Keratinocyte (primary cell): ENCODE results near the gene EXOSC5. TPM values are rescaled to one million over a fixed set of nuclear protein-coding genes. Genes with fewer than 3 reads are reported as not detected.
A peak's percentile ranks its signal among the peaks of the same experiment; 100 is the strongest.
"Not testable (repeated sequence)": the region's sequence is repeated elsewhere in the genome, so short reads cannot be mapped to it uniquely, and the experiment has no call there.

Experiments
- DNase-seq: peaks from one replicate; pipeline ENCODE4 v3.0.0-alpha.2; 2011; ENCODE audit warnings: low read depth, missing footprints, low spot score
- FAIRE-seq: peaks from 2 replicates; lab custom pipeline; 2011; peaks lifted over from hg19 to GRCh38; lab: Jason Lieb, UNC
- H2AFZ ChIP-seq: 2 replicates; pipeline ENCODE4 v1.6.0; 2012; ENCODE audit warnings: low read length, control low read depth, inconsistent platforms; ENCODE audit not compliant: control insufficient read depth
- H3K27ac ChIP-seq: 2 replicates; pipeline ENCODE4 v1.5.1; 2011; ENCODE audit warnings: low read length; ENCODE audit not compliant: control insufficient read depth, insufficient read depth
- H3K27me3 ChIP-seq: 3 replicates; pipeline ENCODE4 v1.6.0; 2011; ENCODE audit warnings: low read length; ENCODE audit not compliant: control insufficient read depth, insufficient read depth; ENCODE audit errors: extremely low read depth
- H3K36me3 ChIP-seq, 2 experiments: 2 replicates in 1 of 2; 3 replicates in 1 of 2; pipeline ENCODE4 v1.5.1; 2011; ENCODE audit warnings: low read length in 2 of 2, mild to moderate bottlenecking in 1 of 2; ENCODE audit not compliant: control insufficient read depth in 2 of 2, insufficient read depth in 2 of 2; ENCODE audit errors: extremely low read depth in 1 of 2
- H3K4me1 ChIP-seq: 3 replicates; pipeline ENCODE4 v1.5.1; 2011; ENCODE audit warnings: low read length; ENCODE audit not compliant: control insufficient read depth, insufficient read depth; ENCODE audit errors: extremely low read depth
- H3K4me2 ChIP-seq: 3 replicates; pipeline ENCODE4 v1.6.0; 2011; ENCODE audit warnings: low read depth, low read length; ENCODE audit not compliant: control insufficient read depth, insufficient read depth; ENCODE audit errors: extremely low read depth
- H3K4me3 ChIP-seq, 3 experiments: fragments of 200-600 bp in 1 of 3; sonication (generic) in 1 of 3; 2 replicates in 2 of 3; 3 replicates in 1 of 3; pipeline ENCODE4 v1.5.1; 2011 to 2016; ENCODE audit warnings: low read length in 3 of 3, mild to moderate bottlenecking in 3 of 3, control low read depth in 2 of 3, inconsistent platforms in 1 of 3, low read depth in 1 of 3, mixed read lengths in 1 of 3, mixed run types in 1 of 3, moderate library complexity in 1 of 3; ENCODE audit not compliant: control insufficient read depth in 2 of 3, insufficient read depth in 2 of 3; ENCODE audit errors: extremely low read depth in 1 of 3
- H3K79me2 ChIP-seq: 2 replicates; pipeline ENCODE4 v1.6.0; 2012; ENCODE audit warnings: low read length; ENCODE audit not compliant: control insufficient read depth, insufficient read depth
- H3K9ac ChIP-seq: 3 replicates; pipeline ENCODE4 v1.6.0; 2011; ENCODE audit warnings: low read length; ENCODE audit not compliant: control insufficient read depth, insufficient read depth; ENCODE audit errors: extremely low read depth
- H3K9me1 ChIP-seq: 3 replicates; pipeline ENCODE4 v1.6.0; 2011; ENCODE audit warnings: low read length; ENCODE audit not compliant: control insufficient read depth, insufficient read depth; ENCODE audit errors: extremely low read depth
- H3K9me3 ChIP-seq: 2 replicates; pipeline ENCODE4 v1.5.1; 2012; ENCODE audit warnings: low read depth, low read length; ENCODE audit not compliant: control insufficient read depth
- H4K20me1 ChIP-seq: 3 replicates; pipeline ENCODE4 v1.6.0; 2011; ENCODE audit warnings: low read length; ENCODE audit not compliant: control insufficient read depth, insufficient read depth; ENCODE audit errors: extremely low read depth
- EZH2 ChIP-seq: IDR thresholded peaks from one replicate; pipeline ENCODE4 v1.6.1; 2012; ENCODE audit warnings: inconsistent platforms, mild to moderate bottlenecking, low read length, moderate library complexity
- dilution Hi-C: fragments of 300-500 bp; cut with MboI; formaldehyde crosslinking; loops from one replicate; pipeline ENCODE4 v1.7.0; 2020; ENCODE audit warnings: low sequenced_read_pairs; ENCODE audit not compliant: extremely low pct_ligation_motif_present
- polyA plus RNA-seq, 5 experiments: library from polyadenylated mRNA; depleted of rRNA in 3 of 5; stranded (reverse) in 3 of 5; stranded (forward) in 1 of 5; unstranded in 1 of 5; fragments of >200 nt; gene quantifications; 1 replicate in 1 of 5; 2 replicates in 3 of 5; 3 replicates in 1 of 5; pipeline versions ENCODE4 v1.2.1 to v1.2.3, GENCODE V29; 2011 to 2012; ENCODE audit warnings: missing spikeins in 2 of 5, low read depth in 1 of 5, low replicate concordance in 1 of 5
- TF ChIP-seq, protein P1 (sequence below), 3 experiments: IDR thresholded peaks in 1 of 3; conservative IDR thresholded peaks in 1 of 3; optimal IDR thresholded peaks in 1 of 3; 2 replicates in 2 of 3; 3 replicates in 1 of 3; pipeline versions ENCODE3 to v1.5.1; 2011; ENCODE audit warnings: low read length in 3 of 3, mild to moderate bottlenecking in 3 of 3, moderate library complexity in 2 of 3, control low read depth in 1 of 3, inconsistent platforms in 1 of 3; ENCODE audit not compliant: insufficient read depth in 2 of 3; ENCODE audit errors: extremely low read depth in 1 of 3

The EXOSC5 gene
- polyA plus RNA-seq, 1 donor (not counting 4 experiments of a cell fraction or from before 2014, with no cell fraction given), result 12.5 TPM

GRCh38 chr19:41351339-41352245, 45.6 kb downstream of the EXOSC5 start:
- peak overlapping the region; percentile 50 for H2AFZ ChIP-seq
- FAIRE-seq (no peak), DNase-seq (no peak)
- peaks cover 2 to 18% of the 10 kb centered on the region in 2 experiments for H3K36me3 ChIP-seq
- H3K4me2 ChIP-seq, result peak overlapping the region; percentile 99
- H3K4me1 ChIP-seq, result peaks cover 7% of the 10 kb centered on the region
- no peaks in the 10 kb centered on the region for H3K27me3 ChIP-seq
- no peaks in the 10 kb centered on the region for H3K9me3 ChIP-seq
- H3K27ac ChIP-seq, result peak overlapping the region; percentile 69
- peak overlapping the region; percentile 77 for H3K9ac ChIP-seq
- TF ChIP-seq, protein P1, sequence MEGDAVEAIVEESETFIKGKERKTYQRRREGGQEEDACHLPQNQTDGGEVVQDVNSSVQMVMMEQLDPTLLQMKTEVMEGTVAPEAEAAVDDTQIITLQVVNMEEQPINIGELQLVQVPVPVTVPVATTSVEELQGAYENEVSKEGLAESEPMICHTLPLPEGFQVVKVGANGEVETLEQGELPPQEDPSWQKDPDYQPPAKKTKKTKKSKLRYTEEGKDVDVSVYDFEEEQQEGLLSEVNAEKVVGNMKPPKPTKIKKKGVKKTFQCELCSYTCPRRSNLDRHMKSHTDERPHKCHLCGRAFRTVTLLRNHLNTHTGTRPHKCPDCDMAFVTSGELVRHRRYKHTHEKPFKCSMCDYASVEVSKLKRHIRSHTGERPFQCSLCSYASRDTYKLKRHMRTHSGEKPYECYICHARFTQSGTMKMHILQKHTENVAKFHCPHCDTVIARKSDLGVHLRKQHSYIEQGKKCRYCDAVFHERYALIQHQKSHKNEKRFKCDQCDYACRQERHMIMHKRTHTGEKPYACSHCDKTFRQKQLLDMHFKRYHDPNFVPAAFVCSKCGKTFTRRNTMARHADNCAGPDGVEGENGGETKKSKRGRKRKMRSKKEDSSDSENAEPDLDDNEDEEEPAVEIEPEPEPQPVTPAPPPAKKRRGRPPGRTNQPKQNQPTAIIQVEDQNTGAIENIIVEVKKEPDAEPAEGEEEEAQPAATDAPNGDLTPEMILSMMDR (optimal IDR thresholded peaks at IDR 0.05 in 1 of 3, IDR thresholded peaks at IDR 0.05 in 1 of 3, conservative IDR thresholded peaks at IDR 0.05 in 1 of 3; ENCODE audit: extremely low read depth in 1 of 3, insufficient read depth in 2 of 3, low read length in 3 of 3), result no peak
- TF ChIP-seq EZH2, result no peak
- H3K9me1 ChIP-seq, result peaks cover 5% of the 10 kb centered on the region
- H3K4me3 ChIP-seq, result peak overlapping the region; percentile 68 to 87 (median 86)
- H4K20me1 ChIP-seq, result peaks cover 3% of the 10 kb centered on the region
- dilution Hi-C loops, result no loop called here
- H3K79me2 ChIP-seq, result peaks cover 37% of the 10 kb centered on the region

GRCh38 chr19:41350735-41351338, 46.3 kb downstream of the EXOSC5 start:
- Histone ChIP-seq H3K4me3 (peak overlapping the region; percentile 68 to 87 (median 86)), H2AFZ (peak overlapping the region; percentile 50), H3K36me3 (peaks cover 4 to 22% of the 10 kb centered on the region in 2 experiments), H3K4me1 (peaks cover 7% of the 10 kb centered on the region), H3K9me1 (peaks cover 5% of the 10 kb centered on the region), H4K20me1 (peaks cover 3% of the 10 kb centered on the region), H3K9ac (peak overlapping the region; percentile 77), H3K27me3 (no peaks in the 10 kb centered on the region), H3K9me3 (no peaks in the 10 kb centered on the region), H3K4me2 (peak overlapping the region; percentile 99), H3K27ac (peak overlapping the region; percentile 69), H3K79me2 (peaks cover 37% of the 10 kb centered on the region)
- TF ChIP-seq, protein P1 (optimal IDR thresholded peaks at IDR 0.05 in 1 of 3, IDR thresholded peaks at IDR 0.05 in 1 of 3, conservative IDR thresholded peaks at IDR 0.05 in 1 of 3; ENCODE audit: extremely low read depth in 1 of 3, insufficient read depth in 2 of 3, low read length in 3 of 3), result no peak
- TF ChIP-seq EZH2, result no peak
- peak; percentile 74 for FAIRE-seq
- dilution Hi-C loops, result no loop called here
- no peak for DNase-seq

DNA sequence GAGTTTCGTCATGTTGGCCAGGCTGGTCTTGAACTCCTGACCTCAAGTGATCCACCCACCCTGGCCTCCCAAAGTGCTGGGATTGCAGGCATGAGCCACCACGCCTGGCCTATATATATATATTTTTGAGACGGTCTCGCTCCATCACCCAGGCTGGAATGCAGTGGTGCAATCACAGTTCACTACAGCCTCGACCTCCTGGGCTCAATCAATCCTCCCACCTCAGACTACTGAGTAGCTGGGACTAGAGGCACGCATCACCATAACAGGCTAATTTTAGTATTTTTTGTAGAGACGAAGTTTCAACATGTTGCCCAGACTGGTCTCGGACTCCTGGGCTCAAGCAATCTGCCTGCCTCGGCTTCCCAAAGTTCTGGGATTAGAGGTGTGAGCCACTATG, 50.2 kb downstream of the EXOSC5 start:
- H3K4me1 ChIP-seq, H3K9me1 ChIP-seq, H2AFZ ChIP-seq, DNase-seq, H4K20me1 ChIP-seq, H3K27ac ChIP-seq, H3K9ac ChIP-seq, FAIRE-seq, H3K27me3 ChIP-seq, dilution Hi-C loops, H3K9me3 ChIP-seq, H3K4me2 ChIP-seq, H3K4me3 ChIP-seq: not testable (repeated sequence)
- peaks cover 25% of the 10 kb centered on the region for H3K79me2 ChIP-seq
- H3K36me3 ChIP-seq, result peaks cover 23 to 25% of the 10 kb centered on the region in 2 experiments
